GM21619 (cell line): ENCODE results near the gene NUDT3.

ENCODE experiments used
- ATAC-seq: cut with Tn5 transposase; IDR thresholded peaks from one replicate; pipeline ENCODE4 v1.9.1; 2021; ENCODE audit not compliant: unreplicated experiment

Gene NUDT3

GRCh38 chr6:34241351-34242215 is 150.9 kb downstream of the NUDT3 start:
- no peak for ATAC-seq

- ATAC-seq: no peak
These were observed 151.9 kb downstream of the NUDT3 start for GRCh38 chr6:34240329-34241248.

GRCh38 chr6:34239893-34240292 is 152.6 kb downstream of the NUDT3 start:
- ATAC-seq: no peak

GRCh38 chr6:34239500-34239825 is 153.0 kb downstream of the NUDT3 start:
- no peak for ATAC-seq

GRCh38 chr6:34238585-34239499 is 153.6 kb downstream of the NUDT3 start:
- no peak for ATAC-seq

GRCh38 chr6:34237722-34238584 is 154.5 kb downstream of the NUDT3 start:
- no peak for ATAC-seq

- ATAC-seq: no peak
These were observed 155.2 kb downstream of the NUDT3 start for GRCh38 chr6:34237316-34237721.

- peak; percentile 58 for ATAC-seq
These were observed 155.8 kb downstream of the NUDT3 start, which contains the start of gene HMGA1 for GRCh38 chr6:34236443-34237315. TSS of gene HMGA1 (plus strand) at chr6:34236873. CDS start at chr6:34240781, 3,908 bp downstream.

GRCh38 chr6:34236131-34236442 is 156.4 kb downstream of the NUDT3 start:
- ATAC-seq: peak; percentile 2

- no peak for ATAC-seq
These were observed 156.9 kb downstream of the NUDT3 start for GRCh38 chr6:34235307-34236130.

- ATAC-seq: no peak
These were observed 157.7 kb downstream of the NUDT3 start for GRCh38 chr6:34234667-34235306.

GRCh38 chr6:34233867-34234266 is 158.6 kb downstream of the NUDT3 start:
- ATAC-seq: no peak

- no peak for ATAC-seq
These were observed 159.6 kb downstream of the NUDT3 start for GRCh38 chr6:34232901-34233300.

GRCh38 chr6:34231566-34232336 is 160.7 kb downstream of the NUDT3 start:
- ATAC-seq: no peak

- no peak for ATAC-seq
These were observed 161.7 kb downstream of the NUDT3 start for GRCh38 chr6:34230653-34231371.

- ATAC-seq: no peak
These were observed 162.6 kb downstream of the NUDT3 start for GRCh38 chr6:34229877-34230276.
